GM19468 (cell line): ENCODE measurements around the gene RLIM.

ENCODE experiments used
- ATAC-seq: cut with Tn5 transposase; IDR thresholded peaks from one replicate; pipeline ENCODE4 v1.9.1; 2021; ENCODE audit warnings: mild to moderate bottlenecking, moderate library complexity, moderate number of reproducible peaks; ENCODE audit not compliant: unreplicated experiment; ENCODE audit errors: extremely low read depth

The RLIM gene

GRCh38 chrX:74540635-74541249, 73.7 kb downstream of the RLIM start:
- ATAC-seq: no peak

GRCh38 chrX:74536832-74537371, 77.5 kb downstream of the RLIM start:
- ATAC-seq: no peak

- peak; percentile 49 for ATAC-seq
Measured at GRCh38 chrX:74536152-74536831, 78.1 kb downstream of the RLIM start.

DNA sequence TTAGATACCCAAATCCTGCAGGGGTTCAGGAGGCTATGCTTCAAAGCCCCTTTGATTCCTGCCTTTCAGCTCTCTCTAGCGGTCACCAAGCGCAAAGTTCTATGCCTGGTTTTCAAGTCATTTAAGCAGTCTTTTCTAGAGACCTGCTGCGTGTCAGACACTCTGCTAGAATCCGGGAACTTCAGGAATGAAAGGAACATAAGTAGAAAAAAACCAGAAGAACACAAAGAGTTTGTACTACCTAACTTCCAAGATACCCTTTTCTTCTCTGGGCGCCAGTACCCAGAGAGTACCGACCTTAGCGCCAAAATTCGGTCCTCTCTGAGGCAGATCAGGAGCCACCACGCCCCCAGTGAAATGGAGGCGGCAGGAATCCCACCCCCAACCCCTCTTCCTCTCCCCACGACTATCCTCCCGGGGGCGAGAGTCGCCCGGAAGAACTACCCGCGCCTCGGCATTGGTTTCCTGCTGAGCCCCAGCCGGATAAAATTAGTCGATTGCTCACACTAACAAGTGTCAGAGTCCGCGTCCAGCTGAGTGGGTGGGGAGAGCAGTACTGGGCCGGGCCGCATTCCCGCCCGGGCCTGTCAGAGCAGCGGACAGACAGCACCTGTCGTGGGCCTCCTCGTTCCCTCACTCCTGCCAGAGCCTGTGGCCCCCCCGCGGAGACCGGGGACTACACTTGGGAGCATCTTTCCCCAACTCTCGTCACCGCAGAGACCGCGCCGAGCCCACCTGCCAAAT, 78.8 kb downstream of the RLIM start:
- ATAC-seq: no peak
